Liver (tissue), 9 donors: ENCODE data around the gene APPL2. TPM values are rescaled to one million over a fixed set of nuclear protein-coding genes. Genes with fewer than 3 reads are reported as not detected.
"Not testable (repeated sequence)": the region's sequence is repeated elsewhere in the genome, so short reads cannot be mapped to it uniquely, and the experiment has no call there.

ENCODE experiments used
- DNase-seq: peaks from one replicate; pipeline ENCODE4 v3.0.0-alpha.2; 2017; ENCODE audit warnings: low spot score
- H3K27ac ChIP-seq, 2 donors: one replicate each; pipeline ENCODE4 v1.7.0; 2013; ENCODE audit warnings: inconsistent platforms in 2 of 2, low read length in 2 of 2, control low read depth in 1 of 2, low read depth in 1 of 2, mild to moderate bottlenecking in 1 of 2
- H3K27me3 ChIP-seq, 4 donors: one replicate each; pipeline versions ENCODE4 v1.6.1 to v1.7.0; 2013; ENCODE audit warnings: low read length in 3 of 4, inconsistent platforms in 1 of 4, mild to moderate bottlenecking in 1 of 4, moderate library complexity in 1 of 4; ENCODE audit not compliant: control insufficient read depth in 4 of 4, insufficient read depth in 4 of 4
- H3K36me3 ChIP-seq, 4 donors: one replicate each; pipeline versions ENCODE4 v1.6.1 to v1.7.0; 2013; ENCODE audit warnings: low read length in 3 of 4, mild to moderate bottlenecking in 3 of 4, low read depth in 1 of 4, moderate library complexity in 1 of 4; ENCODE audit not compliant: control insufficient read depth in 4 of 4, insufficient read depth in 3 of 4
- H3K4me1 ChIP-seq, 4 donors: one replicate each; pipeline versions ENCODE4 v1.6.1 to v1.7.0; 2013; ENCODE audit warnings: low read length in 3 of 4, mild to moderate bottlenecking in 3 of 4, moderate library complexity in 1 of 4; ENCODE audit not compliant: control insufficient read depth in 4 of 4, insufficient read depth in 4 of 4
- H3K4me3 ChIP-seq, 3 donors: one replicate each; pipeline versions ENCODE4 v1.6.1 to v1.7.0; 2013; ENCODE audit warnings: low read length in 3 of 3, control low read depth in 1 of 3, low read depth in 1 of 3, mild to moderate bottlenecking in 1 of 3
- H3K9ac ChIP-seq, 2 donors: one replicate each; pipeline ENCODE4 v1.7.0; 2013; ENCODE audit warnings: low read length in 2 of 2, mild to moderate bottlenecking in 2 of 2, moderate library complexity in 2 of 2, control low read depth in 1 of 2, low read depth in 1 of 2
- H3K9me3 ChIP-seq, 4 donors: one replicate each; pipeline versions ENCODE4 v1.6.1 to v1.7.0; 2013; ENCODE audit warnings: low read length in 3 of 4; ENCODE audit not compliant: control insufficient read depth in 4 of 4
- ATF3 ChIP-seq: IDR thresholded peaks from 2 replicates; pipeline ENCODE4 v1.6.1; 2016; ENCODE audit warnings: antibody characterized with exemption
- EGR1 ChIP-seq, 2 donors: IDR thresholded peaks; 2 replicates each; pipeline ENCODE4 v1.6.1; 2016 to 2018; ENCODE audit warnings: antibody characterized with exemption in 2 of 2, low read depth in 2 of 2
- FOXA1 ChIP-seq: IDR thresholded peaks from 2 replicates; pipeline ENCODE4 v1.6.1; 2016; ENCODE audit warnings: antibody characterized with exemption
- FOXA2 ChIP-seq: IDR thresholded peaks from 2 replicates; pipeline ENCODE4 v1.6.1; 2016; ENCODE audit warnings: antibody characterized with exemption
- GABPA ChIP-seq, 2 donors: IDR thresholded peaks in 1 of 2; conservative IDR thresholded peaks in 1 of 2; 2 replicates each; pipeline ENCODE4 v1.6.1; 2016; ENCODE audit warnings: antibody characterized with exemption in 2 of 2, mild to moderate bottlenecking in 1 of 2, moderate library complexity in 1 of 2
- JUND ChIP-seq, 2 donors: IDR thresholded peaks; 2 replicates each; pipeline ENCODE4 v1.6.1; 2016; ENCODE audit warnings: antibody characterized with exemption in 2 of 2
- NR2F2 ChIP-seq: IDR thresholded peaks from 2 replicates; pipeline ENCODE4 v1.6.1; 2016; ENCODE audit warnings: antibody characterized with exemption
- SP1 ChIP-seq: IDR thresholded peaks from 2 replicates; pipeline ENCODE4 v1.6.1; 2018; ENCODE audit warnings: antibody characterized with exemption, mild to moderate bottlenecking
- TAF1 ChIP-seq: conservative IDR thresholded peaks from 2 replicates; pipeline ENCODE4 v1.6.1; 2016; ENCODE audit warnings: antibody characterized with exemption, mild to moderate bottlenecking
- YY1 ChIP-seq: IDR thresholded peaks from 2 replicates; pipeline ENCODE4 v1.6.1; 2016; ENCODE audit warnings: antibody characterized with exemption, mild to moderate bottlenecking
- ZBTB33 ChIP-seq: IDR thresholded peaks from 2 replicates; pipeline ENCODE4 v1.6.1; 2016; ENCODE audit warnings: antibody characterized with exemption
- WGBS: extraction: QIAGEN DNeasy Blood & Tissue Kit; methylation state at CpG from one replicate; pipeline ENCODE4 v1.1.7; 2013; 5-methylcytosine and 5-hydroxymethylcytosine counted together
- polyA plus RNA-seq, 2 donors: library from polyadenylated mRNA; stranded (reverse) in 1 of 2; unstranded in 1 of 2; fragments of 200-250 nt in 1 of 2; fragments of >200 nt in 1 of 2; fragmentation: Nextera tagmentation in 1 of 2; extraction: Ambion mirVana in 1 of 2; gene quantifications; one replicate each; pipeline versions ENCODE4 v1.2.1 to v1.2.3, GENCODE V29; 2013 to 2015
- total RNA-seq, 2 donors: library from RNA; depleted of rRNA; stranded (reverse); fragments of >200 nt; gene quantifications; one replicate each; pipeline ENCODE4 v1.2.3, GENCODE V29; 2014
- TF ChIP-seq, protein P1 (sequence below): IDR thresholded peaks from 2 replicates; pipeline ENCODE4 v1.6.1; 2016; ENCODE audit warnings: antibody characterized with exemption, mild to moderate bottlenecking
- donor health status: healthy.
- donor health status: healthy.
- donor health status: healthy.
- donor health status: healthy.
- donor health status: healthy.

The APPL2 gene
- total and polyA plus RNA-seq, 4 donors: 7.1 to 21.2 (median 12.7) TPM

DNA sequence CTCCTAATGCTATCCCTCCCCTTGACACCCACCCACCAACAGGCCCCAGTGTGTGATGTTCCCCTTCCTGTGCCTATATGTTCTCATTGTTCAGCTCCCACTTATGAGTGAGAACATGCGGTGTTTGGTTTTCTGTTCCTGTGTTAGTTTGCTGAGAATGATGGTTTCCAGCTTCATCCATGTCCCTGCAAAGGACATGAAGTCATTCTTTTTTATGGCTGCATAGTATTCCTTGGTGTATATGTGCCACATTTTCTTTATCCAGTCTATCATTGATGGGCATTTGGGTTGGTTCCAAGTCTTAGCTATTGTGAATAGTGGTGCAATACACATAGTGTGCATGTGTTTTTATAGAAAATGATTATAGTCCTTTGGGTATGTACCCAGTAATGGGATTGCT, 56.9 kb downstream of the APPL2 start:
- not testable (repeated sequence) for H3K4me1 ChIP-seq, H3K9ac ChIP-seq, H3K9me3 ChIP-seq, H3K27me3 ChIP-seq, H3K4me3 ChIP-seq, DNase-seq, H3K27ac ChIP-seq
- WGBS: 100% methylated on average over 1 of the region's 1 CpG
- peaks cover 1 to 21% (median 7%) of the 10 kb centered on the region in 4 donors for H3K36me3 ChIP-seq

DNA sequence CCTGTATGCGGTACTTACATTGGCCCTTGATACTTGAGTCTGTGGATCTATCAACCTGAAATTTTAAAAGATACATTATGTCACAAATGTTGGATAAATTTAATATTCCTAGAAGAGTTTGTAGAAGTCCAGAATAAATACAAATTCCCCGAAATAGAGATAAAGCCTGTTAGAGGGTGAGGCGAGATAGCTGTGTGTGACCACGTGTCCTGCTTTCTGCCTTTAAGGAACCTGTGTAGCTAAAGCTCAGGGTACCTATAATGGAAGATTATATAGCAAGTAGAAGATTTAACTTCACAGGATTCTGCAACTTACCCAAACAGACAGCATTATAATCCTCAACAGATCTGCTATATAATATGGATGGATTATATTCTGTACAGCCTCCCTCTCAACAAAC, 58.8 kb downstream of the APPL2 start:
- no peak overlapping the region for H3K4me3 ChIP-seq
- 96% methylated on average over 4 of the region's 4 CpGs for WGBS
- H3K9me3 ChIP-seq: no peaks in the 10 kb centered on the region
- H3K27ac ChIP-seq: no peak overlapping the region
- TF ChIP-seq YY1 (no peak), ATF3 (no peak), GABPA (IDR thresholded peaks at IDR 0.05 in 1 of 2, conservative IDR thresholded peaks at IDR 0.05 in 1 of 2) (no peak), ZBTB33 (no peak), EGR1 (IDR thresholded peaks at IDR 0.05; ENCODE audit: low read depth in 2 of 2) (no peak), FOXA1 (no peak), NR2F2 (no peak)
- TF ChIP-seq, protein P1, sequence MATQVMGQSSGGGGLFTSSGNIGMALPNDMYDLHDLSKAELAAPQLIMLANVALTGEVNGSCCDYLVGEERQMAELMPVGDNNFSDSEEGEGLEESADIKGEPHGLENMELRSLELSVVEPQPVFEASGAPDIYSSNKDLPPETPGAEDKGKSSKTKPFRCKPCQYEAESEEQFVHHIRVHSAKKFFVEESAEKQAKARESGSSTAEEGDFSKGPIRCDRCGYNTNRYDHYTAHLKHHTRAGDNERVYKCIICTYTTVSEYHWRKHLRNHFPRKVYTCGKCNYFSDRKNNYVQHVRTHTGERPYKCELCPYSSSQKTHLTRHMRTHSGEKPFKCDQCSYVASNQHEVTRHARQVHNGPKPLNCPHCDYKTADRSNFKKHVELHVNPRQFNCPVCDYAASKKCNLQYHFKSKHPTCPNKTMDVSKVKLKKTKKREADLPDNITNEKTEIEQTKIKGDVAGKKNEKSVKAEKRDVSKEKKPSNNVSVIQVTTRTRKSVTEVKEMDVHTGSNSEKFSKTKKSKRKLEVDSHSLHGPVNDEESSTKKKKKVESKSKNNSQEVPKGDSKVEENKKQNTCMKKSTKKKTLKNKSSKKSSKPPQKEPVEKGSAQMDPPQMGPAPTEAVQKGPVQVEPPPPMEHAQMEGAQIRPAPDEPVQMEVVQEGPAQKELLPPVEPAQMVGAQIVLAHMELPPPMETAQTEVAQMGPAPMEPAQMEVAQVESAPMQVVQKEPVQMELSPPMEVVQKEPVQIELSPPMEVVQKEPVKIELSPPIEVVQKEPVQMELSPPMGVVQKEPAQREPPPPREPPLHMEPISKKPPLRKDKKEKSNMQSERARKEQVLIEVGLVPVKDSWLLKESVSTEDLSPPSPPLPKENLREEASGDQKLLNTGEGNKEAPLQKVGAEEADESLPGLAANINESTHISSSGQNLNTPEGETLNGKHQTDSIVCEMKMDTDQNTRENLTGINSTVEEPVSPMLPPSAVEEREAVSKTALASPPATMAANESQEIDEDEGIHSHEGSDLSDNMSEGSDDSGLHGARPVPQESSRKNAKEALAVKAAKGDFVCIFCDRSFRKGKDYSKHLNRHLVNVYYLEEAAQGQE: no peak
- peaks cover 2 to 26% (median 8%) of the 10 kb centered on the region in 4 donors for H3K36me3 ChIP-seq
- no peak for DNase-seq
- no peak overlapping the region for H3K9ac ChIP-seq
- peaks cover 0 to 2% (median under 1%) of the 10 kb centered on the region in 4 donors for H3K4me1 ChIP-seq
- H3K27me3 ChIP-seq: no peaks in the 10 kb centered on the region

- WGBS: 78% methylated on average over 2 of the region's 2 CpGs
Measured at GRCh38 chr12:105175397-105175990, 60.5 kb downstream of the APPL2 start.

More at GRCh38 chr12:105175397-105175990, 60.5 kb downstream of the APPL2 start:
- no peak for DNase-seq
- Histone ChIP-seq H3K4me3 (no peak overlapping the region), H3K27ac (no peak overlapping the region), H3K9me3 (no peaks in the 10 kb centered on the region), H3K27me3 (no peaks in the 10 kb centered on the region), H3K9ac (no peak overlapping the region), H3K36me3 (peaks cover 3 to 26% (median 9%) of the 10 kb centered on the region in 4 donors), H3K4me1 (peaks cover 0 to 5% (median 0%) of the 10 kb centered on the region in 4 donors)
- TF ChIP-seq YY1 (no peak), FOXA1 (no peak), TAF1 (no peak), SP1 (no peak), NR2F2 (no peak), FOXA2 (no peak), JUND (IDR thresholded peaks at IDR 0.05) (no peak)
